ENCODE measurements around the gene RBM17.
"Not testable (repeated sequence)": the region's sequence is repeated elsewhere in the genome, so short reads cannot be mapped to it uniquely, and the experiment has no call there.

The RBM17 gene

DNA sequence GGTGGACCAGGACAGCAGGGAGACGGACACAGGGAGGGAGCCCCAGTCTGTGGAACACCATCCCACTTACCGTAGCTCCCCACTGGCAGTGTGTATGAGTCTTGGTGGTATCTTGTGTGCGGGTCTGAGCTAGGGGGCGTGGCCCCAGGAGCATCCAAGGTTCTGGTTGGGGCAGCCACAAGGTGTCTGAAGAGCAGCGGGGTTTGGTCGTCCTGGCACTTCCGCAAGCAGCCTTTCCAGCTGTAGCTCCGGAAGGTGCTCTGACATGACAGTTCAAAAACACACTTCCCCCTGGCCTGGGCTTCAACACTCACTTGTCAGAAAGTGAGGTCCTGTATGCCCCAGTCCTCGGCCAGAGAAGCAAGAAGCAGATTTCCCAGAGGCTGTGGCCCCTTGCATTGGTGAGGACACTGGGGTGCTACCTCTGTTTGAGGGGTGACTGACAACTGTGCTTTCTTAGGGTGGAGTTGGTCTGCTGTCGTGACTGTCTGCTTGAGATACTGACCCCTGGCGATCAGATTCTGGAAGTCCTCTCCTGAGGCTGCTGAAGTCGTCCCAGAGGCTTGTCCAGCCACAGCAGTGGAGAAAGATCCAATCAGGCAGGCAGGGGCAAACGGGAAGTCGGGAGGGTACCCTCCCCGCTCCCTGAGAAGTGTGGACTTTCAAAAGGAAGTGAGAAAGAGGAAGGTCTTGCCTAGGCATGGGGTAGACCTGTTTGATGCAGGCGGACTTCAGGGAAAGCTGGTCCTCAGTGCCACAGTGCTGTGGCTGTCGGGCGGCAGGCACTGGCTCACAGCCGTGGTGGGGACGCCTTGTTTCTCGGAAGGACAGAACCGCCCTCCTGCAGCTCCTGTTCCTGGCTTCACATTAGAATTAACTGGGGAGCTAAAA, 62.5 kb downstream of the RBM17 start:
- no peak for DNase-seq (ENCODE audit: low read depth in 1 of 2, low spot score in 1 of 2)

DNA sequence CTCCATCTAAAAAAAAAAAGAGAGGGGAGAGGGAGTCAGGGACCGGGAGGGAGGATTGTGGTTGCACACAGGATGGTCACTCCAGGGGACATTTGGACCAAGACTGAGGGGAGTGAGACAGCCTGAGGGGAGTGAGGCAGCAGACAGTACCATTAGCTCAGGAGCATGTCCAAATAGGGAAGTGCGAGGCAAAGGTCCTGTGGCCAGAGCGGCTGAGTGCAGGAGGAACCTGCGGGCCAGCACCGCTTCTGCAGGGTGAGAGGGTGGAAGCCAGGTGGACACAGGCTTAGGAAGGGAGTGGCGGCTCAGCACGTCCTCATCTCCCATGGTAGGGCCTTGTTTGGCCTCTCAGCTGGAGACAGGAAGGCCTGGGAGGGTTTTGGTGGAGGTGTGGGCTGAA, 65.0 kb downstream of the RBM17 start:
- DNase-seq (ENCODE audit: low read depth in 1 of 2, low spot score in 1 of 2), result no peak

DNA sequence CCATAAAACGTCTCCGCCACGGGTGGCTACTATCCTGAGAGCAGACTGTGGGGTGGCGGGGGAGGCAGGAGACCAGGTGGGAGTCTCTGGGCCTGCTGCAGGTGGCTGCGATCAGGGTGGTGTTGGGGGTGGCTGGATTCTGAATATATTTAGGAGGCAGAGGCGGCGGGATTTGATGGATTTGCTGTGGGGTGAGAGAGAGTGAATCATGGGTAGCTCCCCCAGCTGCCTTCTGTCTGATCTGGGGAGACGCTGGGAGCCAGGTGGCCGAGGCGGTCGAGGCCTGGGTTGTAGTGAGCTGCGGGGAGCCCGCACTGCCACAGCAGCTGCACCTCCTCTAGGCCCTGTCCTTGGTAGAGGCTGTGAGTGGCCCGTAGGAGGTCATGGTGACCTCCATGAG, 65.7 kb downstream of the RBM17 start:
- DNase-seq (ENCODE audit: low read depth in 1 of 2, low spot score in 1 of 2), result no peak

DNA sequence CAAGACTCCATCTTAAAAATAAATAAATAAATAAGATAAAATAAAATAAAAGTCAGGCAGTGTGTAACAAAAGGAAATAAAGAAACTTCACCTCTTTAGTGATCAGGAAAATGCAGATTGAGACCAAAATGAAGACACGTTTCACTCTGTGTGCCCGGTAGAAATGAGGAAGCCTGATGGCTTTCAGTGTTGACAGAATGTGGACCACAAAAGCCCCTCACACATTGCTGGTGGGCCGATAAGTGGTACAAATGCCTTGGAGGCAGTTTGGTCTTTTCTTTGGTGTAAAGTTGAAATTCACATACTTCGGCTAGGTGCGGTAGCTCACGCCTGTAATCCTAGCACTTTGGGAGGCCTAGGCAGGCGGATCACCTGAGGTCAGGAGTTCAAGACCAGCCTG, 69.4 kb downstream of the RBM17 start:
- DNase-seq (ENCODE audit: low read depth in 1 of 2, low spot score in 1 of 2), result no peak

DNA sequence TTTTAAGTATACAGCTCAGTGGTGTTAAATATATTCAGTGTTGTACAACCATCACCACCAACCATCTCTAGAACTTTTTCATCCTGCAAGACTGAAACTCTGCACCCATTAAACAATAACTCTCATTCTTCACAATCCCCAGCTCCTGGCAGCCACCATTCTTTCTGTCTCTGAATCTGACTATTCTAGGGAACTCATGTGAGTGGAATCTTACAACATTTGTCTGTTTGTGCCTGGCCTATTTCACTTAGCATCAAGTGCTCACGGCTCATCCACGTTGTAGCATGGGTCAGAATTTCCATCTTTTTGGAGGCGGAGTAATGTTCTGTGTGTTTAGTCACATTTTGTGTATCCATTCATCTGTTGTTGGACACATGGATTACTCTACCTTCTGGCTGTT, 73.1 kb downstream of the RBM17 start:
- DNase-seq (ENCODE audit: low read depth in 1 of 2, low spot score in 1 of 2), result no peak

DNA sequence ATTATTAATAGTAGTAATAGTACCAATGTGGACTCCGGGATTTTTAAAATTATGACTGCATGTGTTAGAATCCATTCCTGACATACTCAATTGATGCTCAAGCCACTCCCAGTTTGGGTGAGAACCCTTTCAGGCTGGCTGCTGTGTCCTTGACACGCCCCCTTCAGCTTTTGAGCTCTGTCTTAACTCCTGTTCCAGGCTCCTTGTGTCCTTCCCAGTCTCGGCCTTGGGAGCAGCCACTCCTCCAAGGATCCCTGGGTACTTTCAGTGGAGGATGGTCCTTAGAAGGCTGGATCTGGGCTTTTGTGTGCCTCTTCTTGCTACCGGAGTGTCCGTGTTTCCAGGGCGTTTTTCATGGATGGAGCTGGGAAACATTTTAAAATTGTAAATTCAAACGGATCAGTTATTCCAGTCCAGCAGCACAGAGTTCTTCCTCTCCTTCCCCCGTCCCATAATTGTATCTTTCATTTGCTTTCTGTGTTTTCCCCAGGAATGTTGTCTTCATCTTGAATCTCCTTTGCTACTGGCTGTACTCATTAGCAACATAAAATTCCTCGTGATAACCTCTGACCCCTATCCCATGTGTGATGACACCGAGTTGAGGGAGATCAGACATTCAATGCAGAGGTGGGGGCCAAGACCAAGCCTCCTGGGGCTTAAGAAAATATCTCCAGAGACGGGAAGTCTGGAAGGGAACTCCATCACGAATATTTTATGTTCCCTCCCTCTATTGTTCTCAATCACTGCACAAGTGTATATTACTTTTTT, 73.9 kb downstream of the RBM17 start:
- DNase-seq (ENCODE audit: low read depth in 1 of 2, low spot score in 1 of 2), result no peak

DNA sequence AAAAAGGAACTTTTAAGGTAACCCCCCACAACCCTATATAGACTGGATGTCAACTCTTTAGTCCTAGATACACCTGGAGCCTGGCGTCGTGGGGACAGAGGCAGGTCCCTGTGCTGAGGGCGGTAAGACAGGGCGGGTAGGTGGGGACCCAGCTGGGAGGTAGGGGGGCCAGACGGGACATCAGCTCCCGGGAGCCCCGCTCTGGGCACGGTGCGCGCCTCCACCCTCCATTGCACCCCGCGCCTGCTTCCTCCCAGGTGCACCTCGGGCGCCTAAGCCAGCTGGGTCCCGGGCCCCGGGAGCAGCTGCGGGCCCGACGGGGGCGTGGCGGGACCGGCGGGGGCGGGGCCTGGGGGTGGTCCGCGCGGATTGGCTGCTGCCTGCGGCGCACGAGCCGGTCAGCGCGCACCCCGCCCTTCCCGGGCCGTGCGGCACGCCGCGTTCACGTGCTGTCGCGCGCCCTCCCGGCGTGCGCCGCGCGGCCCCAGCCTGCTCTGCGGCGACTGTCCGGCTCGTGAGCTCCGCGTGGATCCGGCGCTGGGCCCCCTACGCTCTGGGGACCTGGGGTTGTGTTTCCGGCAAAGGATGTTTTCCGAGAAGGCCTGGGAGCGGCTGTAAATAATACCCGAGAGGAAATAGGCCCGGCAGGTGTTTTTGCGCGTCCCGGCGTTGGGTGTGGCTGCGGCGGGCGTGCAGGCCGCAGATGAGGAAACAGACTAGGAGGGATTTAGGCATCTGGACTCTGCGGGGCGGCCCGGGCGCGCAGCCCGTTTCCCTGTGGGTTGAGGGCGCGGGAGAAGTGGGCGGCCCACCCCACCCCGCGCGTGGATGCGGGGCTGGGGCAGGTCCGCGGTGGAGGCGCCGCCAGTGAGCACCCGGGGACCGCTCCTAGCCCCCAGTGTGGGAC, 74.8 kb downstream of the RBM17 start:
- peak; percentile 91 to 95 for DNase-seq (ENCODE audit: low read depth in 1 of 2, low spot score in 1 of 2)

DNA sequence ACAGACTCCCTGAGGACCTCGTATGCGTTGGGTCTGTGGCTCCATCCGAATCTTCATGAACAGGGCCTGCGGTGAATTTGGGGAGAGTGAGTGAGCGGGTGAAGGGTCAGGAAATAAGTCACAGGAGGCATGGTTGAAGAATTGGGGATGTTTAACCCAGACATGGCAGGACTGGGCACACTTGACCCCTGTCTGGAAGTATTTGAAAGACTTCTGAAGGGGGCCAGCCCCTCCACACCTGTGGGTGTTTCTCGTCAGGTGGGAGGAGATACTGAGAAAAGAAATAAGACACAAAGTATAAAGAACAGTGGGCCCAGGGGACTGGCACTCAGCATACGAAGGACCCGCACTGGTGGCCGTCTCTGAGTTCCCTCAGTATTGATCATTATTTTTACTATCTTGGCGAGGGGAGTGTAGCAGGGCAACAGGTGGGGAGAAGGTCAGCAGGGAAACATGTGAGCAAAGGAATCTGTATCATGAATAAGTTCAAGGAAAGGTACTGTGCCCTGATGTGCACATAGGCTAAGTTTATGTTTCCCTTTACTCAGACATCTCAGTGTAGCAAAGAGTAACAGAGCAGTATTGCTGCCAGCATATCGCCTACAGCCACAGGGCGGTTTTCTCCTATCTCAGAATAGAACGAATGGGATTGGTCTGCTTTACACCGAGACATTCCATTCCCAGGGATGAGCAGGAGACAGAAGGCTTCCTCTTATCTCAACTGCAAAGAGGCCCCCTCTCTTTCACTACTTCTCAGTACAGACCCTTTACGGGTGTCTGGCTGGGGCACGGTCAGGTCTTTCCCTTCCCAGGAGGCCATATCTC, 75.6 kb downstream of the RBM17 start:
- DNase-seq (ENCODE audit: low read depth in 1 of 2, low spot score in 1 of 2), result no peak

DNA sequence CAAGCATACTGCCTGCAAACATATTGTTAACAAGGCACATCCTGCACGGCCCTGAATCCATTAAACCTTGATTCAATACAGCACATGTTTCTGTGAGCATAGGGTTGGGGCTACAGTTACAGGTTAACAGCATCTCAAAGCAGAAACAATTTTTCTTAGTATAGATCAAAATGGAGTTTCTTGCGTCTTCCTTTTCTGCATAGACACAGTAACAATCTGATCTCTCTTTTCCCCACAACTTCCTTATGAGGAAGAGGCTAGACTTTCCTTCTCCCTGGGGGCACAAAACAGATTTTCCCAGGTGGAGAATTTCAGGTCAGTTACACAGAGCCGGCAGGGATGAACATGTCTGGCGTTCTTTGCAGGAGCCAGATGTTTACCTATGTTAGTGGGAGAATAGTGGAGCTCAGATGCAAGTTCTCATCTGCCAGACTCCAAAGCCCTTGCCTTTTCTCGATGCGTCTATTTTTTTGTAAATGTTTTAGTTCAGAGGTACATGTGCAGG, 76.4 kb downstream of the RBM17 start:
- no peak for DNase-seq (ENCODE audit: low read depth in 1 of 2, low spot score in 1 of 2)

DNA sequence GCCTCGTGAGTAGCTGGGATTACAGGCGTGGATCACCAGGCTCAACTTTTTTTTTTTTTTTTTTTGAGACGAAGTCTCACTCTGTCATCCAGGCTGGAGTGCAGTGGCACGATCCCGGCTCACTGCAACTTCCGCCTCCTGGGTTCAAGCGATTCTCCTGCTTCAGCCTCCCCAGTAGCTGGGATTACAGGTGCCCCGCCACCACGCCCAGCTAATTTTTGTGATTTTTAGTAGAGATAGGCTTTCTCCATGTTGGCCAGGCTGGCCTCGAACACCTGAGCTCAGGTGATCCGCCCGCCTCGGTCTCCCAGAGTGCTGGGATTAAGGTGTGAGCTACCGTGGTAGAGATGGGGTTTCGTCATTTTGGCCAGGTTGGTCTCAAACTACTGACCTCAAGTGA, 77.1 kb downstream of the RBM17 start:
- DNase-seq (ENCODE audit: low read depth in 1 of 2, low spot score in 1 of 2), result not testable (repeated sequence)

All from stimulated activated CD4-positive, alpha-beta T cell treated with anti-CD3 and anti-CD28 coated beads, Interleukin-15, amount 100 ng/mL, for 1 hour (primary cell).